Activated naive CD4-positive, alpha-beta T cell treated with Interleukin-2 at 50 U/mL for 16 hours (primary cell): ENCODE measurements around the gene FOSL1.
A peak's percentile ranks its signal among the peaks of the same experiment; 100 is the strongest.

ENCODE experiments used
- DNase-seq: peaks from one replicate; pipeline ENCODE4 v3.0.0-alpha.2; 2020

The FOSL1 gene

DNA sequence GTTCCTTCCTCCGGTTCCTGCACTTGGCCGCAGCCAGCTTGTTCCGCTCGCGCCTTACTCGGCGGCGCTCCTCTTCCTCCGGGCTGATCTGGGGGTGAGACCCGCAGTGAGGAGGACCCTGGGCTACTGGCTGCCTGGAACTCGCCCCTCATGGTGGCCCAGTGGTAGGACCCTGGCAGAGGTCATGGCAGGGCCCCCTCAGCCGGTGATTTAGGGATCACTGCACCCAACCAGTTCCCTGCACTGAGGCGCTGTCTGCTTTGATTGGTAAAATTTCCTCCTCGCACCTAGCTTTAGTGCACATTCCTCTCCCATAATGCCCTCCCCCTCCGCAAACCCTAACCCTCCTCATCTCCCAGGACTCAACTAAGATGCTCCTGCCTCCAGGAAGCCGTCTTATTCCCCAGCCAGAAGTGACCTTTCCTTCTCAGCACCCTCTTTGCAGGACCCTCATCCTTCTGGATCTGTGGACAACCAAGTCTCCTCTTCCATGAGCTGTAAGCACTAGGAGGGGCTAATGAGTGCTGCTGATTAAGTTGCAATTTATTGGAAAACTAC is 6.1 kb downstream of the FOSL1 start:
- DNase-seq, result peak; percentile 34

DNA sequence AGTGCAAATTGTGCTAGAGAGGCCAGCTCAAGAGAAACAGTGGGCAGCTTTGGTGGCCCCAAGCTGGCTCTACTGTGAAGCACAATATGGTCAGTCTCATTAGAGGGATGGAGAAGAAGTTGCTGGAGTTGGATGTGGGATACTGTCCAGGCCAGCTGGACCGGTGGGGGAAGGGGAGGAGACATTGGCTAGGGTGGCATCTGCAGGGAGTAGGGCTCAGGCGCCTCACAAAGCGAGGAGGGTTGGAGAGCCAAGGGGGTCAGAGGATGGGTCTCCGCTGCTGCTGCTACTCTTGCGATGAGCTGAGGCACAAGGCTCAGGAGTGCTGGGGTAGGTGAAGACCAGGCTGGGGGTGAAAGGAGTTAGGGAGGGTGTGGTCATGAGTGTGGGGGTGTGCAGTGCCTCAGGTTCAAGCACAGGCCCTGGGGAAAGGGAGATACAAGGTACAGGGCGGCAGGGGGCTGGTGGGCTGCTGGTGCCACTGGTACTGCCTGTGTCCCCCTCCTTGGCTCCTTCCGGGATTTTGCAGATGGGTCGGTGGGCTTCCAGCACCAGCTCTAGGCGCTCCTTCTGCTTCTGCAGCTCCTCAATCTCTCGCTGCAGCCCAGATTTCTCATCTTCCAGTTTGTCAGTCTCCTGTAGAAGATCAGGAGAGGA is 7.4 kb downstream of the FOSL1 start:
- no peak for DNase-seq

DNA sequence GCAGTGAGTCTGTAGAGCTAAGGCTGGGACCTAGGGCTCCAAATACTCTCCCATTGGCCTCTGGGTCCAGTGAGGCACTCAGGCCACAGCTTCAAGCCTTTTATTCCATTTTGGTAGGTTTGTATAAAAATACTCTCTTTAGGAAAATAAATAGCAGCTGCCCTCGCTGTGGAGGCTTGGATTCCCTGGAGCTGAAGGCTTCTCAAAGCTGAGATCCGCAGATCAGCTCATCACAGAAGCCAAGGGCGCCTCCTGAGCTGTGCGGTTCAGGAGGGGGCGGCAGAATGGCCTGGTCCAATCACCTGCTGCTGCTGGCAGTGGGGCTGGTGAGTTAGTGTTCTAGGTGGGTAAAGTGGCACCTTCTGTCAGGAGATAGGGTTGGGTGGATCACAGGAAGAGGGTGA is 8.0 kb downstream of the FOSL1 start:
- peak; percentile 35 for DNase-seq

DNA sequence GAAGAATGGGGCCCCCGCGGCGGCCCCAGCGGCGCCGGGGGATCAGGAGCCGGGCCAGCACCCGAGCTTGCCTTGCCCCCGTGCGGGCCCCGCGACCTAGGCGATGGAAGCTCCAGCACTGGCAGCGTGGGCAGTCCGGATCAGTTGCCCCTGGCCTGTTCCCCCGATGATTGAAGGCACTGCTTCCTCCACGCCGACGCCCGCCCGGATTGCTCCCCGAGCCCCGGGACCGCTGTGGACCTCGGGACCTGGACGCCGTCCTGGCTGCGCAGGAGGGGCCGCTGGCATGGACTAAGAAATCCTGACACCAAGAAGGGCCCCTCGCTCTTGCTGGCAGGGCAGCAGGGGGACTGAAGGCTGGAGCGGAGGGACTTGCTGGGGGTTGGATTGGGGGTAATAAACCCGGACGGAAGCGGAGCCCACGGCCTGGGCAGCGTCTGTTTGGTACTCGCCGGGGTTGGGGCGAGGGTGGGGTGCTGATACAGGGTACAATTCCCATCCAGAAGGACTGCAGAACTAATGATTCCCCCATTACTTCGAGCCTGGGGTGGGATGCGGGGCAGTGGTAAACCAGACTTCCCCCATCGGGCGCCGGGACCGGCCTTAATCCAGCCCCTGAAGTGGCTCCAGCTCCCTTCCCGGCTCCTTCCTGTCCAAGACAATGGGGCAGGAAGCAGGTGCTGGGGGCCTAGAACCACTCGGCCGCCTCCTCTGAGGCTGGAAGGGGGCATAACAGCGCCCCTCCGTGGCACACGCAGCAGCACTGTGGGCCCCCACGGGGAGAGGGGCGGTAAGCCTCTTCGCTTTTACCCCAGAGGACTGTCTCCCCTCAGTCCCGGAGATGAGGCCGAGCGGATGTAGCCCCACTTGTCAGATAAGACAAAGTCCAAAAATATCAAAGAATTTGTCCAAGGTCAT is 8.7 kb downstream of the FOSL1 start:
- DNase-seq, result peak; percentile 17

DNA sequence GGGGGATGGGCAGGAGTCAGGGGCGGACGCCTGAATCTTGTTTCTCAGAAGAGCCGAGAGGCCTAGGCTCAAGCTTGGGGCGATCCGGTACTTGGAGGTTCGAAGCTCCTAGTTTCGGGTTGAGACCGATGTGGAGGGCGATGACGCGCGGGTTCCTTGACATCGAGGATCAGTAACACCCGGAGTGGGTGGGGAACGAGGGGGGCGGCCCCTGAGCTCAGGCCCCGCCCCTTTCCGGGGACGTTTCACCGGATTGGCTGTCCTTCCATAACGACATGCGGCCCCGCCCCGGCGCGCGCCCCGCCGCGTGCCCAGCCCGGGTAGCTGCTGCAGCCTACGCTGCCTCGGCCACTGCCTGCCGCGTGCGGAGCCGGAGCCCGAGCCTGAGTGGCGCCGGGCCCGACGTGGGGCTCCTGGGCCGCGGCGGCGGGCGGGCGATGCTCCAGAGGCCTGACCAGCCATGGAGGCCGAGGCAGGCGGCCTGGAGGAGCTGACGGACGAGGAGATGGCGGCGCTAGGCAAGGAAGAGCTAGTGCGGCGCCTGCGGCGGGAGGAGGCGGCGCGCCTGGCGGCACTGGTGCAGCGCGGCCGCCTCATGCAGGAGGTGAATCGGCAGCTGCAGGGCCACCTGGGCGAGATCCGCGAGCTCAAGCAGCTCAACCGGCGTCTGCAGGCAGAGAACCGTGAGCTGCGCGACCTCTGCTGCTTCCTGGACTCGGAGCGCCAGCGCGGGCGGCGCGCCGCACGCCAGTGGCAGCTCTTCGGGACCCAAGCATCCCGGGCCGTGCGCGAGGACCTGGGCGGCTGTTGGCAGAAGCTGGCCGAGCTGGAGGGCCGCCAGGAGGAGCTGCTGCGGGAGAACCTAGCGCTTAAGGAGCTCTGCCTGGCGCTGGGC is 9.6 kb downstream of the FOSL1 start, which contains the start of gene CCDC85B:
Gene CCDC85B (plus strand): TSS at position 350 of the 895 bp plus-strand sequence. CDS start 111 bp downstream, at position 461.
- DNase-seq, result peak; percentile 98

DNA sequence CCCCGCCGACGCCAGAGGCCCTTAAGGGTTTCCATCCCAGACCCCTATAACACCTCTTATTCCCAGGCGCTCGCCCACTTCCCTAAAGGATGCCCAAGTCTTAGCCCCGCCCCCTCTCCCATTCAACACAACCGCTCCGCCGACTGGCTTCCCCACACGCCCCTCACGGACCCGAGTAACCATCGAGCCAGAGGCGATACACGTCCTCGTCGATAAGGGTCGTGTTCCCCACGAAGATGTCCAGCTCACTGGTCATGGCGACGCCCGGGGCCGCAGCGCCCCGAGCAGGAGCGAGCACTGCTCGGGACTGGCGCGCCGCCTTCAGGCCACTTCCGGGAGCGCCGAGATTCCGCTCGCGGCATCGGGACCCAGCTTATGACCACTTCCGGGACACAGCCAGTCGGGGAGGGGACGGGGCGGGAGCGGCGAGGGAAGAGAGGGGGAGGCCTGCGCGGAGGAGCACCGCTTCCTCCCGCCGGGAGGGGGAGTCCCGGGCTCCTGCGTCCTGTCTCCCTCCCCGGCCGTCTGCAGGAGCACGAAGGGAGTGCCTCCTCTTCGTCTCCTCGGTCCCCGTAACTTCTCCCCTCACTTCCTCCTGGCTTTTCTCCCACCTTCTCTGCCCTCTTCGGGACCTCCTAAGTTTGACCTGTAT is 11.9 kb downstream of the FOSL1 start, which contains the start of gene FIBP:
Gene FIBP (minus strand): TSS at position 309 of the 652 bp plus-strand sequence. CDS start 53 bp downstream, at position 256.
- DNase-seq, result peak; percentile 96

DNA sequence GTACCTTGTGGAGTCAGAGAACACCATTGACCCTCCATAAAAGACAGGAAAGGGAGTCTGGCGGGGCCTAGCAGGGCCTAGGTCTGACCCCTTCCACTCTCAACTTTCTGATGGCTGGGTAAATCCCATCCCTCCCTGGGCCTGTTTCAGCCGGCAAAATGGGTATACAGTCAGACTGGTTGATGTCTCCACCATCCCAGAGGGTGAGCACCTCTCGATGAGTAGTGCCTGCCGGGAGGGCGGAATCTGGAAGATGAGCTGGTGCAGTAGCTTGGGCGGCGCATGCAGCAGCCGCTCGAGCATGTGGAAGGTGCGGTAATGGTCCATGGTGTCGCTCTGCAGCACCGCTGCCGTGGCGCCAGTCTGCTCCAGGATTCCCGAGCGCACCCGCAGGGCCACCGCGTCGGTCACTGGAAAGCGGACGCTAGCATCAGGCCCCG is 12.4 kb downstream of the FOSL1 start:
- peak; percentile 38 for DNase-seq

DNA sequence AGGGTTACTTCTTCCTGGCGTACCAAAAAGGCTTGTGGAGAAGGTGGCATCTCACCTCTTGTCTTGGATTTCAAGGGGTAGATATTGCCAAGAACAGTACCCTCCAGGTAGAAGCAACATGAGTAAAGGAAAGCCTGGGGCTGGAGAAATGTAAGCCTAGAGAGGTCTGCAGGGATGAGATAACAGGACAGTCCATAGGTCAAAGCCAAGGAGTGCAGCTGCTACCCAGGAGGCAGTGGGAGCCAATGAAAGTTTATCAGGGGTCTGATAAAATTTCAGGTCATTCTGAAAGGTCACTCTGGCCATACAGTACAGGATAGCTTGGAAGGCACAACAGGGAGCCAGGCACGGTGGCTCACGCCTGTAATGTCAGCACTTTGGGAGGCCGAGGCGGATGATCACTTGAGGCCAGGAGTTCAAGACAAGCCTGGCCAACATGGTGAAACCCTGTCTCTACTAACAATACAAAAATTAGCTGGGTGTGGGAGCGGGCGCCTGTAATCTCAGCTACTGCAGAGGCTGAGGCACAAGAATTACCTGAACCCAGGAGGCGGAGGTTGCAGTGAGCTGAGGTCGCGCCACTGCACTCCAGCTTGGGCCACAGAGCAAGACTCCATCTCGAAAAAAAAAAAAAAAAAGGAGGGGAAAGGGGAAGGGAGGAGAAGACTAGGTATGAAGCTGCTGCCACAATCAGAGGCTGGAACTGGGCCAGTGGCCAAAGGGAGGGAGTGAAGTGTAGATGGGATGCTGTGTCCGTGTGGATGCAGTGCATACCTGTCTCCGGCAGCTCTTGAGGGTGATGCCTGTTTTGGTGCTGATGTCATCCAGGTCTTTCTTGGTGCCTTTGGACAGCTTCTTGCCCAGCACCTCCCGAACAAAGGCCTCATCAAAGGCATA is 13.1 kb downstream of the FOSL1 start:
- no peak for DNase-seq

DNA sequence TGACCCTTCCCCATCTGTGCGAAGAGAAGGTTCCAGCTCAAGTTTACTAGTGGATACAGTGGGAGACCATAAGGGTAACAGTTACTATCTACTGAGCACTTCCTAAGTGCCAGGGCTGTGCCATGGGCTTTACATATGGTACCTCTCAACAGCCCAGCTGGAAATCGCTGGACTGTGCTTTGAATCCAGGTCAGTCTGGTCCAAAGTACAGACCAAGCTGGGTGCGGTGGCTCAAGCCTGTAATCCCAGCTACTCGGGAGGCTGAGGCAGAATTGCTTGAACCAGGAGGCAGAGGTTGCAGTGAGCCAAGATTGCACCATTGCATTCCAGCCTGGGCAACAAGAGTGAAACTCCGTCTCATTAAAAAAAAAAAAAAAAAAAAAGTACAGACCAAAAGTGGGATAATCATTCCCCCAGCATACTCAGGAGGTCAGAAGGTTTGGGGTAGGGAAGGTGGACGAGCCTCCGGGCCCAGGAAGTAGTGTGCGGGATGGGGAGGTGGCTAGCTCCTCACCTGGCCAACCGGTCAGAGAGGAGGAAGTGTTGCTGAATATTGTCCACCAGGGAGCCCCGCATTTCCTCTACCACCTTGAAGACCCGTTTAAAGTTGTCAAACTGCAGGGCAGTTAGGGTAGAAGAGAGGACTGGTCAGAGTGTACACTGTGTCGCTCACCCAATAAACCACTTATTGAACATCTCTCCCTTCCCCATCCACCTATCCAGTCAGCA is 14.2 kb downstream of the FOSL1 start:
- DNase-seq, result no peak

DNA sequence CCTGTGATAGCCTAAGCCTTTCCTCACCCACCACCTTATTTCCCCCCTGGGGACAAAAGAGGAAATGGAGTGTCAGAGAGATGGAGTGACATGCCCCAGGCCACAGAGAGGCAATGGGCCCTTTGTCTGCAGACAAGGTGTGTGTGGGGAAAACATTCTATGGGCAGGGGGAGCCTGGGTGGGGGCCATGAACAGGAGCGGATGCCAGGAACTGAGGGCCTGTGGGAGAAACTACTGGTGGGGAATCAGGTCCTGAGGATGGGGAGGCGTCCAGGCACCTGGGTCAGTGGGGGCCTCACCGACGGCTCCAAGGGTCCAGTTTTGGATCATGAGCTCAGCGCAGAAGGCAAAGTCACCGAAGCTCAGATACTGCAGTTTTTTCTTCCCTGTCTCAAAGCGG is 15.0 kb downstream of the FOSL1 start:
- no peak for DNase-seq

DNA sequence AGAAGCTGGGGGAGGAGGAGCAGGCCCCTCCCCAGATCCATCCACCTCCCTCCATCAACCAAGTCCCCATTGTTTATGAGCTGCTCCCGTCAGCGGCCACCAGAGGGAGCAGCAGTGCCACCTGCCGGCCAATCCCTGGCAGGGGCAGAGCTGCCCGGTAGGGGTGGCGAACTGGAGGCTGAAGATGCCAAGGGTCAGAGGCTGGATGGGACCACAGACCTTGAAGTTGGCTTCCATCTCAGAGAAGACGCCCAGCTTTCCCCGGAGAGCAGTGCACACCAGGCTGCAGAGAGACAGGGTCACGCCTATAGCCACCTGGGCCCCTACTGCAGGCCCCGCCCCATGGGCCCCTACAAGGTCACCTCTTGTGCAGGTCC is 15.5 kb downstream of the FOSL1 start:
- peak; percentile 85 for DNase-seq

DNA sequence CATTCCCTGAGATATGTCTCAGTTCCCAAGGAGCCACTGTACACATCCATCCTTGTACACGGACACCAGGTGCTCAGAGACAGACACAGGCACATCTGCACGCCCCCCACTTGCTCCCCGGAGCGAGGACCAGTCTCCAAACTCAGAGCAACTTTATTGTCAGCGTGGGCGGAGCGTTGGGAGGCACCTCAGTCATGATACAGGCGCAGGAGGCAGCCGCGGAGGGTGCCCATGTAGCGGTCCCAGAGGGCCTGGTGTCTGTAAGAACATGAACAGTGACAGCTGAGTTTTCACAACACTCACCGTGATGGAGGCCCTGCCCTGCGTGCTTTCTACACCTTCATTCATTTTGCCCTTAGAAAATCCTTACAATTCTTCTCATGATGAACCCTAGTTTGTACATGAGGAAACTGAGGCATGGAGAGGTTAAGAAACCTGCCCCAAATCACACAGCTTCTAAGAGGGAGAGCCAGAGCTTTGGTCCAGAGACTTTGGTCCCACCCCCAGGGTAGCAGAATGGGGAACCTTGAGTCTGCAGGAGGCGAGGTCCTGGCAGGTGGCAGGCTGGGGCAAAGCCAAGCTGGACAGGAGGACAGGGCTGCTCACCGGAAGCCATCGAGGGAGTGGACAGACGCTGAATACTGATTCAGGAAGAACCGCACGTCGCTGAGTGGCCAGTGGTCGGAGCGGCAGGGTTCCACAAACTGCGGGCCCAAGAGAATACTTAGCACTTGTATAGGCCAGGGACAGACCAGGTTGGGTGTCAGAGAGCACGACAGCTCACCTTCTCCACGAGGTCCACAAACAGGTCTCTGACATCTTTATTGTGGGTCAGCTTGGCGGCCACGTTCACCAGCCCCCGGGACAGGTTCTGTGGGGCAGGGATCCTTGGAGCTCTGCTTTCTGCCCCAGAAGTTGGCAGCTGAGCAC is 16.1 kb downstream of the FOSL1 start:
- no peak for DNase-seq

DNA sequence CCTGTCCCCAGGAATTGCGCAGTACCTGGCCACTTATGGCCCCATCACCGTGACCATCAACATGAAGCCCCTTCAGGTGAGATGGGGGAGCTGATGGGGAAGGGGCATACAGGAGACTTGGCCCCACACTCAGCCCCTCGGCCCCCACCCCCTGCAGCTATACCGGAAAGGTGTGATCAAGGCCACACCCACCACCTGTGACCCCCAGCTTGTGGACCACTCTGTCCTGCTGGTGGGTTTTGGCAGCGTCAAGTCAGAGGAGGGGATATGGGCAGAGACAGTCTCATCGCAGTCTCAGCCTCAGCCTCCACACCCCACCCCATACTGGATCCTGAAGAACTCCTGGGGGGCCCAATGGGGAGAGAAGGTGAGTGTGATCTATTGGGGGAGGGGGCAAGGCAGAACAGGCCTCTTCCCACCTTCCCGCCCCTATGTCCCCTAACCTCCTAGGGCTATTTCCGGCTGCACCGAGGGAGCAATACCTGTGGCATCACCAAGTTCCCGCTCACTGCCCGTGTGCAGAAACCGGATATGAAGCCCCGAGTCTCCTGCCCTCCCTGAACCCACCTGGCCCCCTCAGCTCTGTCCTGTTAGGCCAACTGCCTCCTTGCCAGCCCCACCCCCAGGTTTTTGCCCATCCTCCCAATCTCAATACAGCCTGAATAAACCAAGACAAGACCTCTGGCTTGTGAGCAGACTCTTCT is 17.0 kb downstream of the FOSL1 start:
- DNase-seq, result no peak

DNA sequence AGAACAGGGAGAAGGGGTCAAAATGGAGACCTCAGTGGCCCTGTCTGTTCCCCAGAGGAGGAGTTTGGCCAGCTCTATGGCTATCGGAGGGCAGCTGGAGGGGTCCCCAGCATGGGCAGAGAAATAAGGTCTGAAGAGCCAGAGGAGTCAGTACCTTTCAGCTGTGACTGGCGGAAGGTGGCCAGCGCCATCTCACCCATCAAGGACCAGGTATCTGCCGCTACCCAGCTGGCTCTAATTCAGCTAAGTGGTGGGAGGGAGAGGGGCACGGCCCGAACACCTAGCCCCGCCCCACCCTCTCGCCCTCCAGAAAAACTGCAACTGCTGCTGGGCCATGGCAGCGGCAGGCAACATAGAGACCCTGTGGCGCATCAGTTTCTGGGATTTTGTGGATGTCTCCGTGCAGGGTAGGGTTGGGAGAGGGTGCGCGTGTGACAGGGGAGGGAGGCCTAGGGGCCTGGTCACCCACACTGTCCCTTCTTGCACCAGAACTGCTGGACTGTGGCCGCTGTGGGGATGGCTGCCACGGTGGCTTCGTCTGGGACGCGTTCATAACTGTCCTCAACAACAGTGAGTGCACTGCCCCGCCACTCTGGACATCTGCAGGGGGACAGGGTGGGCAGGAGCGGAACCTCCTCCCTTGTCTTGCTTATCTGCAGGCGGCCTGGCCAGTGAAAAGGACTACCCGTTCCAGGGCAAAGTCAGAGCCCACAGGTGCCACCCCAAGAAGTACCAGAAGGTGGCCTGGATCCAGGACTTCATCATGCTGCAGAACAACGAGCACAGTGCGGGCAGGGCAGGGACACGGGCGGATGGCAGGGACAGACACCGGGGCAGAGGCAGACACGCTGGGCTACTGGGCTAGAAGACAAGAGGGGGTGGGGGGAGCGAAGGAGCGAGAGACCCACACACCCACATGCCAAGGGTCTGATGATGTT is 17.8 kb downstream of the FOSL1 start:
- no peak for DNase-seq

DNA sequence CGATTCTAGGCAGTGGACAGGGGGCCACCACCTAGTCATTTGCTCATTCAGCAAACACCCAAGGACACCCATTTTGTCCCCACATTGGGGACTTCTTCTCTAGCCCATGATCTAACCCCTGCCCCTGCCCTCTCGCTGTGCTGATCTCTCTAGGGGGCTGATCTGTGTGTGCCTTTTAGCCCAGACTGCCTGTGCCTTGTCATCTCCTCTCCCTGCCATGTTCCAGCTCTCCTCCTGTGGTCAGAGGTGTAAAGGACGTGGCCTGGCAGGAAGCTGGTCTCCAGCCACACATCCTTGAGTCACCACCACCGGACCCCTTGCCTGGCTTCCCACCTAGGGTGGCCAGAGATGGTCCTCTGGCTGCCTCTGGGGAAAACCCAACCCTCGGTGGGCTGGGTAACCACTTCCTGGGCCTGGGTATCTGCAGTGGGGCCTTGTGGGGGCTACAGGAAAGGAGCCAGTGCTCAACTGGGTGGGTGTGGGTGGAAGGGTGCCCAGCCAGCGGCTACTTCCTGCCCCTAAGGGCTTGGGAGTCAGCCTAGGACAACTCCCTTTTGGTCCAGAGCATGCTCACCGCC is 19.3 kb downstream of the FOSL1 start:
- no peak for DNase-seq

DNA sequence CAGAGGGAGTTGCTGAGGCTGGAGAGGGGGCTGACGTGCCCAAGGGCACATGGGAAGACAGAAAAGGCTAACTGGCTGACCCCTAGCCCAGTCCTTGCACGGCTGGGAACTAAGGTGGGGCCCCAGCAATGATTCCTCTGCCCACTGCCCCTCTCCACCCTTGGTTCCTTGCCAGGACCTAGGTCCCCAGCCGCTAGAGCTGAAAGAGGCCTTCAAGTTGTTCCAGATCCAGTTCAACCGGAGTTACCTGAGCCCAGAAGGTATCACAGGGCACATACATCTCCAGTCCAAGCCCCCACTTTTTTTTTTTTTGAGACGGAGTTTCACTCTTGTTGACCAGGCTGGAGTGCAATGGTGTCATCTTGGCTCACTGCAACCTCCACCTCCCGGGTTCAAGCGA is 20.2 kb downstream of the FOSL1 start:
- no peak for DNase-seq

DNA sequence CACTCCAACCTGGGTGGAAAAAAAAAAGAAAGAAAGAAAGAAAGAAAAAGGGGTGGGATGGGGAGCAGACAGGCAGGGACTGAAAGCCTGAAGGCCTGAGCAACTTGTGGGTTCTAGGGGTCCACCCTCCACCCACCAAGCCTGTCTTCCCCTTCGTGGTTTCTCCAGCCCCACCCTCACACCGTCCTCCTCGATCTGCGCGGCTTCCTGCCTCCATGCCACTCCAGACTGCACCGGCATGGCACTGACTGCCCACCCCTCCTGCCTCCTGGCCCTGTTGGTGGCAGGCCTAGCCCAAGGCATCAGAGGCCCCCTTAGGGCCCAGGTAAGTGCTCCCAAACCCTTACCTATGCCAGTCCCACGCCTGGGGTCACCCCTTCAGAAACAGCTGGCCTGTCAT is 20.6 kb downstream of the FOSL1 start, which contains the start of gene CTSW:
Gene CTSW (plus strand): TSS at position 221 of the 400 bp plus-strand sequence. CDS start 18 bp downstream, at position 239.
- peak; percentile 38 for DNase-seq
